AG04449 (cell line): ENCODE results near the gene RPL36.

Experiments
- CTCF ChIA-PET: fragments of 350-600 bp; formaldehyde crosslinking; extraction: SDS; loops from one replicate; lab custom pipeline; 2021; ENCODE audit warnings: antibody characterized with exemption; lab: Yijun Ruan, JAX
- POLR2A ChIA-PET: fragments of 400-600, 350-600 bp; formaldehyde crosslinking; extraction: SDS; loops from one replicate; lab custom pipeline; 2020; ENCODE audit warnings: antibody characterized with exemption, inconsistent platforms; lab: Yijun Ruan, JAX
- DNase-seq: peaks from one replicate; pipeline ENCODE4 v3.0.0-alpha.2; 2010; ENCODE audit warnings: low read depth, low spot score
- H3K4me3 ChIP-seq: 2 replicates; pipeline ENCODE4 v1.5.1; 2011; ENCODE audit warnings: low read depth, mild to moderate bottlenecking, control low read depth, low read length
- CTCF ChIP-seq: IDR thresholded peaks from one replicate; pipeline ENCODE4 v1.5.1; 2011; ENCODE audit warnings: mild to moderate bottlenecking, moderate library complexity, low read length, control low read depth, inconsistent platforms; ENCODE audit not compliant: insufficient read depth; ENCODE audit errors: missing control alignments

Gene RPL36

GRCh38 chr19:5690955-5691821 is 1.1 kb downstream of the RPL36 start:
- ChIA-PET CTCF (interaction anchor here (0.7 to 1.7 kb wide), 13 partner anchors 7 to 103 kb away, joined by 3 to 12 read pairs (median 4); no protein-coding TSS in a partner anchor), POLR2A (interaction anchor here (0.6 to 2.7 kb wide), 8 partner anchors 8 to 143 kb away, joined by 3 to 19 read pairs (median 4); partner anchors contain the start of genes CATSPERD and LONP1)
- peak overlapping the region; percentile 98 for H3K4me3 ChIP-seq
- DNase-seq: no peak
- no peak for TF ChIP-seq CTCF

- no peak for DNase-seq
- ChIA-PET CTCF (interaction anchor here (0.8 to 1.7 kb wide), 7 partner anchors 10 to 102 kb away, joined by 3 to 12 read pairs (median 5); no protein-coding TSS in a partner anchor), POLR2A (interaction anchor here (1.1 to 2.7 kb wide), 4 partner anchors 20 to 144 kb away, joined by 3 to 19 read pairs (median 6); no protein-coding TSS in a partner anchor)
- peak overlapping the region; percentile 98 for H3K4me3 ChIP-seq
- TF ChIP-seq CTCF: no peak
Observed at GRCh38 chr19:5691822-5692722, 2.0 kb downstream of the RPL36 start.

- ChIA-PET POLR2A (no interaction called here), CTCF (no interaction called here)
- H3K4me3 ChIP-seq: no peak overlapping the region
- DNase-seq: no peak
- TF ChIP-seq CTCF: no peak
Observed at GRCh38 chr19:5692723-5693194, 2.7 kb downstream of the RPL36 start.

- ChIA-PET CTCF (no interaction called here), POLR2A (no interaction called here)
- no peak for DNase-seq
- no peak for TF ChIP-seq CTCF
- no peak overlapping the region for H3K4me3 ChIP-seq
Observed at GRCh38 chr19:5693195-5694166, 3.4 kb downstream of the RPL36 start.

GRCh38 chr19:5694167-5694955 is 4.3 kb downstream of the RPL36 start:
- DNase-seq: no peak
- H3K4me3 ChIP-seq: no peak overlapping the region
- TF ChIP-seq CTCF: no peak
- ChIA-PET POLR2A (no interaction called here), CTCF (no interaction called here)
